Measurements from ENCODE around the gene GJA3. TPM values are rescaled to one million over a fixed set of nuclear protein-coding genes. Genes with fewer than 3 reads are reported as not detected.

The GJA3 gene
- total and polyA plus RNA-seq, 2 of the 4 experiments (the other 2 are of a cell fraction) = 1.5 to 2.7 TPM

DNA sequence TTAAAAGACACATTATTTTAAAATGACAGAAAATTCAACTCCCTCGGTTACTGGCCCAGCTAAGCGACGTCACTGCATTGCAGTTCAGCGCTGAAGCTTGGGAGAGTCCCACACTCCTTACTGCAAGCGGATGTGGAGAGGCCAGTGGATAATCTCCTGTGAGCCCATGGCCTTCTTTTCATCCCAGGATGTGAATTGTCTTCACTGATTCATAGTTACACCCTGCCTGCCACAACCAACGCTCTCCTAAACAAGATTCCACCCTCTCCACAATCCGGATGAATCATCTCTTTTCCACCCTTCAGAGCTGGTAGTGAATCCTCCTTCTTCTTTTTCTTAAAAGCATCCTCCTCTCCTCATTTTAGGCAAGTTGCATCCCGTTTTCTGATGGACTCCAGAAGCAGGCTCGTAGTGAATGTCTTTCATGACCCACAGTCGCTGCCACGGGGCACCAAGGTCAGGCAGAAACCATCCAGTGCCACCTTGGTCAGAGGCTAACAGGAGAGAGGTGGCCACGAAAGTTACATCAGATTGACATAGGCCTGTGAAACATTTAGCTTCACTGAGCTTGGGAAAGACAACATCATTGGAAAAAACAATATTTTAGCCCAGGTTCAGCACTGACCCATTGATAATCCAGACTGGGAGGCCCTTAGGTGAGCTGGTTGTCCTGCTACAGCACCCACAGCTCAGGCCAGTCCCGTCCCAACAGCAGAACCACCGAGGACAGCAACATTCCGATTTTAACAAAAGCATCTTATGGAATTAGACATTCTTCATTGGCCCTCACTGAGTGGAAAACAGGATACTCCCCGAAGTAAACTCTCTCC lies 29.8 kb upstream of the GJA3 start:
- POLR2A ChIA-PET (ENCODE audit: unreplicated experiment) = no interaction called here
- H2AFZ ChIP-seq (replicated peaks; ENCODE audit: low read length, poor library complexity) = no peak overlapping the region
- intact Hi-C loops (cut with micrococcal nuclease) = loop anchor here (10.0 kb wide), 1 partner anchor 634 kb away; no protein-coding TSS in a partner anchor

More for the DNA sequence above, 29.8 kb upstream of the GJA3 start:
- Histone ChIP-seq H2BK15ac (ENCODE audit: low read depth, low read length) (no peak overlapping the region; the same call in 2 of the 3 replicates), H3K9ac (ENCODE audit: low read depth, low read length) (no peak overlapping the region), H4K5ac (ENCODE audit: low read depth, low read length) (no peak overlapping the region), H4K20me1 (ENCODE audit: insufficient read depth, low read length) (no peaks in the 10 kb centered on the region), H3K18ac (ENCODE audit: low read depth, low read length) (no peak overlapping the region), H3K4me3 (ENCODE audit: insufficient read depth, low read depth, low read length) (no peak overlapping the region), H3K27me3 (ENCODE audit: control insufficient read depth, insufficient read depth, low read length) (peaks cover 47% of the 10 kb centered on the region), H3K56ac (ENCODE audit: extremely low read depth, insufficient read depth, low read length) (no peak overlapping the region), H2BK20ac (ENCODE audit: low read depth, low read length) (no peak overlapping the region), H3K27ac (ENCODE audit: insufficient read depth, low read length) (no peak overlapping the region), H3K14ac (replicated peaks; ENCODE audit: low read depth, low read length) (no peak overlapping the region), H4K8ac (ENCODE audit: low read depth in 2 of 2, low read length in 2 of 2) (no peak overlapping the region), H2AK5ac (ENCODE audit: low read depth, low read length) (peak overlapping the region; percentile 35), H3K9me1 (ENCODE audit: insufficient read depth, low read length) (0 out of 2 replicates have a peak, but pooled peaks cover 2% of the 10 kb centered on the region), H2AK9ac (replicated peaks; ENCODE audit: low read depth, low read length, poor library complexity) (no peak overlapping the region), H2BK120ac (ENCODE audit: low read depth, low read length) (peak overlapping the region; percentile 25; the same call in 1 of the 2 replicates), H3K4me1 (ENCODE audit: control insufficient read depth, insufficient read depth, low read length) (peaks cover 6% of the 10 kb centered on the region), H3K9me3 (ENCODE audit: control insufficient read depth, insufficient read depth, low read length) (peaks cover 2% of the 10 kb centered on the region; the same call in 1 of the 2 replicates), H3K4me2 (ENCODE audit: low read depth, low read length) (no peak overlapping the region), H3K79me1 (ENCODE audit: low read depth in 1 of 2, low read length in 2 of 2) (no peaks in the 10 kb centered on the region), H2BK5ac (ENCODE audit: low read depth, low read length, poor library complexity, severe bottlenecking) (no peak overlapping the region), H3K23ac (ENCODE audit: low read depth, low read length) (no peak overlapping the region), H4K91ac (ENCODE audit: insufficient read depth, low read depth, low read length) (no peak overlapping the region; the same call in 1 of the 2 replicates), H3K36me3 (ENCODE audit: control insufficient read depth, insufficient read depth, low read length) (no peaks in the 10 kb centered on the region), H3K4ac (ENCODE audit: low read depth, low read length) (no peak overlapping the region)
- TF ChIP-seq FOS (IDR thresholded peaks at IDR 0.05; ENCODE audit: low read depth, low read length) = 0 out of 2 replicates have a peak, but pooled peaks have one; percentile 17
- no peak for TF ChIP-seq MAZ (IDR thresholded peaks at IDR 0.05; ENCODE audit: borderline replicate concordance, low read depth, low read length)
- no peak for TF ChIP-seq MXI1 (IDR thresholded peaks at IDR 0.05; ENCODE audit: borderline replicate concordance, low read depth, low read length)
- DNase-seq = peak; percentile 90
- in situ Hi-C loops (cut with MboI; ENCODE audit: low sequenced_read_pairs) (loop anchor here (25.0 kb wide), 3 partner anchors 522 to 1297 kb away; partner anchors contain the start of gene IL17D), dilution Hi-C loops (cut with HindIII; ENCODE audit: low sequenced_read_pairs, unreplicated experiment) (loop anchor here (10.0 to 25.0 kb wide), 2 partner anchors 297 to 654 kb away; no protein-coding TSS in a partner anchor)
- peak; percentile 74 for ATAC-seq (ENCODE audit: low read depth)
- CTCF ChIA-PET = interaction anchor here (1.3 kb wide), 1 partner anchor 8 kb away, joined by 3 read pairs; no protein-coding TSS in a partner anchor
- BruUV-seq (replicated peaks) = no TSS peak
- WGBS, 2 experiments (ENCODE audit: extremely low coverage in 2 of 2, insufficient read length in 1 of 2) = 68% methylated on average over 11 of the region's 16 CpGs; no CpG with 5 or more reads in 1 of the 2 experiments
